ENCODE results near the gene MYRIP.

DNA sequence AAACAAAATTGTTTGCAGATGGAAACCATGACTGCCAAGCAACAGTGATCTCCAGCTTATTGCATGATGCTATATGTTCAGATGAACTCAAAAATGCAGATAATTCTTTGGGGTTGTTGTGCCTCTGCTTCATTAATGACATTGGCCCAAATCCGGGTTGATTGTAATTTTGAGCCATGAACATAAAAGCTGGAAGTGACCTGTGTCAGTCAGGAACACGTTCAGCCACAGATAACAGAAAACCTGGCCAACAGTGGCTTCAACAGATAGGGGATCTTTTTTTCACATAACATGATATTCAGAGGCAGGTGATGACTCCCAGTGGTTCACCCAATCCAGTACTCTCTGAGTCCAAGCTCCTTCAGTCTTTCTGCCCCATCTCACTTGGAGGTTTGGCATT, 423.2 kb downstream of the MYRIP start:
- TF ChIP-seq TOX (CRISPR knock-in tag; IDR thresholded peaks at IDR 0.05; ENCODE audit: borderline replicate concordance) (no peak), ZFP3 (CRISPR knock-in tag; IDR thresholded peaks at IDR 0.05) (no peak)
